K562 (cell line): ENCODE measurements around the gene WWC2.
A peak's percentile ranks its signal among the peaks of the same experiment; 100 is the strongest.

Experiments
- ATF7 ChIP-seq: fragments of 450-650 bp; IDR thresholded peaks from 2 replicates; pipeline ENCODE4 v1.7.1; 2014; ENCODE audit warnings: mild to moderate bottlenecking, moderate library complexity
- CBFA2T2 ChIP-seq: fragments of 450-650 bp; conservative IDR thresholded peaks from 2 replicates; pipeline ENCODE4 v1.6.1; 2017; ENCODE audit warnings: mild to moderate bottlenecking
- EP300 ChIP-seq: IDR thresholded peaks from 2 replicates; pipeline ENCODE4 v1.6.1; 2012; ENCODE audit warnings: low read length, improper control_type of control experiment
- EZH2 ChIP-seq: IDR thresholded peaks from 2 replicates; pipeline ENCODE4 v1.6.1; 2012; ENCODE audit warnings: low read depth, mild to moderate bottlenecking, inconsistent platforms, low read length, borderline replicate concordance
- MXD1 ChIP-seq: fragments of 250-450 bp; sonication (Bioruptor Pico); IDR thresholded peaks from 2 replicates; pipeline ENCODE4 v1.8.0; 2021; ENCODE audit warnings: borderline replicate concordance, mild to moderate bottlenecking, moderate library complexity; ENCODE audit not compliant: poor library complexity, severe bottlenecking
- NFATC3 ChIP-seq: fragments of 450-650 bp; IDR thresholded peaks from 2 replicates; pipeline ENCODE4 v1.6.1; 2017; ENCODE audit warnings: mild to moderate bottlenecking
- PHF21A ChIP-seq: fragments of 450-650 bp; IDR thresholded peaks from 2 replicates; pipeline ENCODE4 v1.6.1; 2017; ENCODE audit warnings: low read depth, borderline replicate concordance
- POLR2AphosphoS5 ChIP-seq: IDR thresholded peaks from 2 replicates; pipeline ENCODE4 v1.6.1; 2011; ENCODE audit warnings: mild to moderate bottlenecking, low read depth, low read length, moderate library complexity; ENCODE audit not compliant: control insufficient read depth, insufficient read depth
- PRDM10 ChIP-seq: fragments of 450-650 bp; IDR thresholded peaks from 2 replicates; pipeline ENCODE4 v1.6.1; 2018; ENCODE audit not compliant: partially characterized antibody
- XRCC5 ChIP-seq: fragments of 200-400 bp; formaldehyde crosslinking; IDR thresholded peaks from 2 replicates; pipeline ENCODE4 v1.6.1; 2017; ENCODE audit warnings: low read depth, mild to moderate bottlenecking, low read length
- ZKSCAN3 ChIP-seq: fragments of 250-450 bp; sonication (Bioruptor Pico); IDR thresholded peaks from 2 replicates; pipeline ENCODE4 v1.4.0; 2020
- ZNF197 ChIP-seq: fragments of 200-800 bp; sonication (Bioruptor generic); IDR thresholded peaks from 2 replicates; pipeline ENCODE4 v1.6.1; 2016; ENCODE audit warnings: low read depth, missing genetic modification characterization, missing compliant biosample characterization
- ZNF609 ChIP-seq: sonication (generic); formaldehyde crosslinking; IDR thresholded peaks from 2 replicates; pipeline ENCODE4 v1.8.1; 2023; ENCODE audit warnings: missing genetic modification reagents, mild to moderate bottlenecking, borderline replicate concordance
- TF ChIP-seq, protein P1 (sequence below), 3 experiments: IDR thresholded peaks in 2 of 3; conservative IDR thresholded peaks in 1 of 3; 2 replicates each; pipeline ENCODE4 v1.5.1; 2011 to 2012; ENCODE audit warnings: low read length in 3 of 3, mild to moderate bottlenecking in 3 of 3, control low read depth in 2 of 3, improper control_type of control experiment in 1 of 3, inconsistent platforms in 1 of 3, low read depth in 1 of 3, mixed read lengths in 1 of 3, moderate library complexity in 1 of 3; ENCODE audit not compliant: insufficient read depth in 2 of 3

- TF ChIP-seq ATF7 (no peak), CBFA2T2 (0 out of 2 replicates have a peak, but pooled peaks have one; percentile 9), ZNF609 (CRISPR knock-in tag) (no peak), MXD1 (CRISPR knock-in tag) (no peak), PRDM10 (no peak), NFATC3 (no peak), EZH2 (no peak), ZNF197 (no peak), PHF21A (no peak), POLR2AphosphoS5 (no peak), XRCC5 (no peak), ZKSCAN3 (CRISPR knock-in tag) (no peak), EP300 (no peak)
- TF ChIP-seq, protein P1, sequence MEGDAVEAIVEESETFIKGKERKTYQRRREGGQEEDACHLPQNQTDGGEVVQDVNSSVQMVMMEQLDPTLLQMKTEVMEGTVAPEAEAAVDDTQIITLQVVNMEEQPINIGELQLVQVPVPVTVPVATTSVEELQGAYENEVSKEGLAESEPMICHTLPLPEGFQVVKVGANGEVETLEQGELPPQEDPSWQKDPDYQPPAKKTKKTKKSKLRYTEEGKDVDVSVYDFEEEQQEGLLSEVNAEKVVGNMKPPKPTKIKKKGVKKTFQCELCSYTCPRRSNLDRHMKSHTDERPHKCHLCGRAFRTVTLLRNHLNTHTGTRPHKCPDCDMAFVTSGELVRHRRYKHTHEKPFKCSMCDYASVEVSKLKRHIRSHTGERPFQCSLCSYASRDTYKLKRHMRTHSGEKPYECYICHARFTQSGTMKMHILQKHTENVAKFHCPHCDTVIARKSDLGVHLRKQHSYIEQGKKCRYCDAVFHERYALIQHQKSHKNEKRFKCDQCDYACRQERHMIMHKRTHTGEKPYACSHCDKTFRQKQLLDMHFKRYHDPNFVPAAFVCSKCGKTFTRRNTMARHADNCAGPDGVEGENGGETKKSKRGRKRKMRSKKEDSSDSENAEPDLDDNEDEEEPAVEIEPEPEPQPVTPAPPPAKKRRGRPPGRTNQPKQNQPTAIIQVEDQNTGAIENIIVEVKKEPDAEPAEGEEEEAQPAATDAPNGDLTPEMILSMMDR (IDR thresholded peaks at IDR 0.05 in 2 of 3, conservative IDR thresholded peaks at IDR 0.05 in 1 of 3; ENCODE audit: insufficient read depth in 2 of 3, low read depth in 1 of 3, low read length in 3 of 3) = no peak
Measured at GRCh38 chr4:183145773-183146172, 46.7 kb downstream of the WWC2 start.
